Activated CD4-positive, alpha-beta memory T cell treated with anti-CD3 and anti-CD28 coated beads for 36 hours (primary cell): ENCODE measurements around the gene TTC33. TPM values are rescaled to one million over a fixed set of nuclear protein-coding genes. Genes with fewer than 3 reads are reported as not detected.

Source experiments
- CTCF ChIA-PET: fragments of 350-600 bp; sonication (Branson Sonifier 250); formaldehyde crosslinking; loops from one replicate; lab custom pipeline; 2021; ENCODE audit warnings: antibody characterized with exemption, inconsistent platforms; lab: Charles Lee
- POLR2A ChIA-PET: fragments of 350-600 bp; sonication (Branson Sonifier 250); formaldehyde crosslinking; loops from one replicate; lab custom pipeline; 2021; ENCODE audit warnings: antibody characterized with exemption; lab: Charles Lee
- DNase-seq: peaks from one replicate; pipeline ENCODE4 v3.0.0-alpha.2; 2020
- H3K27ac Mint-ChIP-seq: one replicate; pipeline ENCODE4 v1.8.0; 2021; ENCODE audit warnings: mixed read lengths
- H3K27me3 Mint-ChIP-seq: one replicate; pipeline ENCODE4 v1.8.0; 2021; ENCODE audit warnings: mixed read lengths
- H3K36me3 Mint-ChIP-seq: one replicate; pipeline ENCODE4 v1.8.0; 2021; ENCODE audit warnings: mixed read lengths
- H3K4me1 Mint-ChIP-seq: one replicate; pipeline ENCODE4 v1.8.0; 2021; ENCODE audit warnings: low read depth, mixed read lengths
- H3K4me3 Mint-ChIP-seq: one replicate; pipeline ENCODE4 v1.8.0; 2021; ENCODE audit warnings: mild to moderate bottlenecking, mixed read lengths
- H3K9me3 Mint-ChIP-seq: one replicate; pipeline ENCODE4 v1.8.0; 2021; ENCODE audit warnings: mixed read lengths
- intact Hi-C: fragments of 100-400 bp; cut with micrococcal nuclease; formaldehyde crosslinking; loops from one replicate; pipeline ENCODE4 v1.15.1; 2023
- total RNA-seq, 2 experiments: library from RNA; stranded (reverse); gene quantifications; one replicate each; pipeline ENCODE4 v1.2.3, GENCODE V29; 2021

The TTC33 gene
- total RNA-seq, 2 experiments from 2014 or later, result 30.2 to 34.1 TPM

- CTCF ChIA-PET, result interaction anchor here (2.0 kb wide), 1 partner anchor 21 kb away, joined by 5 read pairs; the partner anchor contains the start of gene TTC33
- Mint-ChIP-seq H3K4me1 (peaks cover 33% of the 10 kb centered on the region), H3K4me3 (no peak overlapping the region), H3K36me3 (peaks cover 14% of the 10 kb centered on the region), H3K27ac (peak overlapping the region; percentile 80), H3K27me3 (no peaks in the 10 kb centered on the region), H3K9me3 (no peaks in the 10 kb centered on the region)
- no peak for DNase-seq
- intact Hi-C loops, result loop anchor here (1.0 kb wide), 1 partner anchor 20 kb away; no protein-coding TSS in a partner anchor
- POLR2A ChIA-PET, result interaction anchor here (1.0 kb wide), 2 partner anchors 21 to 99 kb away, joined by 3 read pairs; no protein-coding TSS in a partner anchor
Observed at GRCh38 chr5:40776658-40776977, 20.9 kb upstream of the TTC33 start.

DNA sequence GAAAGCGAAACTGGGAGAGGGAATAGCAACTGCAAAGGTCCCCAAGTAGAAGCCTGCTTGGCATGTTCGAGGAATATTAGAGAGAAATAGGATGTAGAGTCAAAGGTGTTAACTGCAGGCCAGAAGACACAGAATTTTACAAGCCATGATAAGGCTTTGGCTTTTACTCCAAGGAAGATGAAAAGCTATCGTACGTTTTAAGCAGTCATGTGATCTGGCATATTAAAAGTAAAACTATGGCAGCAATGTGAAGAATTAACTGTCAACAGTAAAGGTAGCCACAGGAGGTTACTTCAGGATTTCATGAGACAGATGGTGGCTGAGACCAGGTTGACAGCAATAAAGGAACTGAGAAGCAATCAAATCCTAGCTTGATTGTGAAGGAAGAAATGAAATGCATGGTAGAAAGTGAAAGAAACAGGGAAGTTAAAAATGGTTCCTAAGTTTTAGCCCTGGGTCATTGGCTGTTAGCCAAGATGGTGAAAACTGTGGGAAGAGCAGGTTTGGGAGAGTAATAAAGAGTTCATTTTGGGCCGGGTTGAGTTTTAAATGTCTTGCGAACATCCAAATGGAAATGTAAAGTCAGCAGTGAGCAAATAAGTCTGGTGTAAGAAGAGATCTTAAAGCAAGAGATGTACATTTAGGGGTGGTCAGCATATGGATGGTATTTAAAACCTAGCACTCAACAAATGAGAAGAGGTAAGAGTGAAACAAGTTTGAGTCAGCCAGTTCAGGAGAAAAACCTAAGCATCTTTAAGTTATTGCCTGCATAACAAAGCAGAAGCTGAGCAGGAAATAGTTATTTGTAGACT lies 20.3 kb upstream of the TTC33 start:
- Mint-ChIP-seq H3K4me3 (no peak overlapping the region), H3K36me3 (peaks cover 14% of the 10 kb centered on the region), H3K27me3 (no peaks in the 10 kb centered on the region), H3K27ac (peak overlapping the region; percentile 80), H3K4me1 (peaks cover 29% of the 10 kb centered on the region), H3K9me3 (no peaks in the 10 kb centered on the region)
- POLR2A ChIA-PET, result interaction anchor here (1.0 kb wide), 2 partner anchors 22 to 99 kb away, joined by 3 read pairs; no protein-coding TSS in a partner anchor
- CTCF ChIA-PET, result interaction anchor here (1.2 kb wide), 1 partner anchor 16 kb away, joined by 3 read pairs; no protein-coding TSS in a partner anchor
- intact Hi-C loops, result loop anchor here (1.0 kb wide), 1 partner anchor 20 kb away; no protein-coding TSS in a partner anchor
- no peak for DNase-seq

DNA sequence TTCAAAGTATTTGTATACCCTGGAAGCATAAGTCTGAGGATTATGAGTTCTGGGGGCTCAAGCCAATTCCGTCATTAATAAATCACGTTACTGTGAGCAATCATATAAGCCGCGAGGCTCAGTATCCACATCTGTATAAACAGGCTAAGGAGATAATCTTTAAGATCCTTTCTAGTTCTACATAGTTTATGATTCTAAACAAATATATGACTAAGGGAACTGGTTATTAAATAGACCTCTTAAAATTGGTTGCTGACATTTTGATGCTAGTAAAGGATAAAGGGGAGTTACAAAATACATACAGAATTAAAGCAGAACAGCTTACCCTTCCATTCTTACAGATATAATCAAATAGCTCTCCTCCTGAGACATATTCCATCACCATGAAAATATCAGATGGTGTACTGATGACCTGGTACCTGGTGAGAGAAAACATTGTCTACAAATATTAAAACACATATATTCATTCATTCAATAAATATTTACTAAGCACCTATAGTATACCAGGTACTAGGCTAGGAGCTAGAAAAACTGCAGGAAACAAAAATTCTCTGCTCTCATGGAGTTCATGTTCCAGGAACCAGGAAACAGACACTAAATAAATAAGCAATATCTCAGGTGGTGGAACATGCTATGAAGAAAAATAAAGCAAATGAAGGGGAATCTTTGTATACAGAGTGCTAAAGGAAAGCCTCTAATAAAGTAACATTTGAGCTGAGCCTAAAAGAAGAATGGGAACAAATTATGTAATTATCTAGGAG lies 19.5 kb upstream of the TTC33 start:
- H3K27ac Mint-ChIP-seq, result no peak overlapping the region
- DNase-seq, result no peak
- CTCF ChIA-PET, result interaction anchor here (1.2 kb wide), 1 partner anchor 15 kb away, joined by 3 read pairs; no protein-coding TSS in a partner anchor
- no peak overlapping the region for H3K4me3 Mint-ChIP-seq
- H3K9me3 Mint-ChIP-seq, result no peaks in the 10 kb centered on the region
- H3K36me3 Mint-ChIP-seq, result peaks cover 15% of the 10 kb centered on the region
- POLR2A ChIA-PET, result no interaction called here
- intact Hi-C loops, result no loop called here
- peaks cover 25% of the 10 kb centered on the region for H3K4me1 Mint-ChIP-seq
- no peaks in the 10 kb centered on the region for H3K27me3 Mint-ChIP-seq

DNA sequence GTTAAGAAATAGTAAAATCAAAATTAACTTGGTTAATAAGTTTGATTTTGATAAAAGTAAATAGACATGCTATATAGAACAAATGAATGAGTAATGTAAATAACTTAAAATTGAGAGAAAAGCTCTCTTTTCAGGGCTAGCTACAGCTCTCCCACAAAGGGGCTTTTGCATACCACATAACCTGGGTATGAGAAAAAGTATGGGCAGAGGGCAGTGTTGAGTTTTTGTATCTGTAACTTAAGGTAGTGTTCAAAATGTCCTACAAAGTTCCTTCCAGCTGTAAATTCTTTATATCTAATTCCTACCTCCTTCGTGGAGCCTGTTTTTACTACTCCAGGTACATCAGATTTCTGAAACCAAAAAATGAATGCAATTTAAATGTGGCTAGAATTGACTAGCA lies 18.9 kb upstream of the TTC33 start:
- Mint-ChIP-seq H3K36me3 (peaks cover 15% of the 10 kb centered on the region), H3K4me1 (peaks cover 23% of the 10 kb centered on the region), H3K27ac (no peak overlapping the region), H3K9me3 (no peaks in the 10 kb centered on the region), H3K27me3 (no peaks in the 10 kb centered on the region), H3K4me3 (no peak overlapping the region)
- intact Hi-C loops, result no loop called here
- ChIA-PET POLR2A (no interaction called here), CTCF (no interaction called here)
- DNase-seq, result no peak

GRCh38 chr5:40770764-40771163 lies 15.0 kb upstream of the TTC33 start:
- POLR2A ChIA-PET, result no interaction called here
- Mint-ChIP-seq H3K27me3 (no peaks in the 10 kb centered on the region), H3K9me3 (no peaks in the 10 kb centered on the region)

GRCh38 chr5:40762705-40763104 lies 6.9 kb upstream of the TTC33 start:
- Mint-ChIP-seq H3K36me3 (peaks cover 31% of the 10 kb centered on the region), H3K4me1 (no peaks in the 10 kb centered on the region), H3K27me3 (no peaks in the 10 kb centered on the region), H3K4me3 (no peak overlapping the region), H3K27ac (no peak overlapping the region), H3K9me3 (no peaks in the 10 kb centered on the region)
- intact Hi-C loops, result no loop called here
- CTCF ChIA-PET, result no interaction called here
- DNase-seq, result no peak
- POLR2A ChIA-PET, result no interaction called here

More at GRCh38 chr5:40770764-40771163, 15.0 kb upstream of the TTC33 start:
- intact Hi-C loops, result no loop called here
- Mint-ChIP-seq H3K4me3 (no peak overlapping the region), H3K27ac (no peak overlapping the region), H3K36me3 (peaks cover 19% of the 10 kb centered on the region), H3K4me1 (peaks cover 3% of the 10 kb centered on the region)
- CTCF ChIA-PET, result no interaction called here
- no peak for DNase-seq

DNA sequence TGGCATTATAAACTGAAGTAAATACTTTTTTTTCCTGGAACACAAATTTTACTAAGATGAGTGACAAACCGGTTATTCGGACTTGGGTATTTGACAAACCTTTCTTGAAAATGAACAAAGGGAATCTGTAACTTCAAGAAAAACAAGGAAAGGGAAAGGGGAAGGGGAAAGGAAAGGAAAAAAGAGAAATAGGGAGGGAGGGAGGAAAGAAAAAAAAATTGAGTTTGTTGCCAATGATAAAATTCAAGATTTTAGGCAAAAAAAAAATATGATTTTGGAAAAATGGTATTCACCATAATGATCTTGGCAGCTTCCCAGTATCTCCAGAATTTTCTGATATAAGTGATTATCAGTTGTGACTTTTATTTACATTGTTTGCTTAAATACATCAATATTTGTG lies 1.6 kb upstream of the TTC33 start:
- H3K36me3 Mint-ChIP-seq, result peaks cover 14% of the 10 kb centered on the region
- ChIA-PET POLR2A (interaction anchor here (1.5 kb wide), 1 partner anchor 75 kb away, joined by 4 read pairs; no protein-coding TSS in a partner anchor), CTCF (no interaction called here)
- no peaks in the 10 kb centered on the region for H3K27me3 Mint-ChIP-seq
- intact Hi-C loops, result loop anchor here (5.0 kb wide), 2 partner anchors 350 to 535 kb away; no protein-coding TSS in a partner anchor
- H3K27ac Mint-ChIP-seq, result no peak overlapping the region
- no peak overlapping the region for H3K4me3 Mint-ChIP-seq
- H3K4me1 Mint-ChIP-seq, result peaks cover 1% of the 10 kb centered on the region
- H3K9me3 Mint-ChIP-seq, result no peaks in the 10 kb centered on the region
- no peak for DNase-seq

- POLR2A ChIA-PET, result interaction anchor here (1.3 to 1.7 kb wide), 4 partner anchors 71 to 78 kb away, joined by 3 to 8 read pairs (median 4); no protein-coding TSS in a partner anchor
- Mint-ChIP-seq H3K4me1 (peaks cover 21% of the 10 kb centered on the region), H3K27ac (no peak overlapping the region), H3K27me3 (no peaks in the 10 kb centered on the region), H3K9me3 (no peaks in the 10 kb centered on the region), H3K36me3 (peaks cover 17% of the 10 kb centered on the region), H3K4me3 (no peak overlapping the region)
- CTCF ChIA-PET, result interaction anchor here (0.8 to 1.6 kb wide), 6 partner anchors 43 to 1039 kb away, joined by 3 read pairs; partner anchors contain the start of gene PRKAA1
- intact Hi-C loops, result loop anchor here (1.0 to 5.0 kb wide), 7 partner anchors 43 to 533 kb away; partner anchors contain the start of genes PRKAA1 and RPL37
- peak; percentile 80 for DNase-seq
Observed at GRCh38 chr5:40755093-40755406, 711 bp downstream of the TTC33 start.

DNA sequence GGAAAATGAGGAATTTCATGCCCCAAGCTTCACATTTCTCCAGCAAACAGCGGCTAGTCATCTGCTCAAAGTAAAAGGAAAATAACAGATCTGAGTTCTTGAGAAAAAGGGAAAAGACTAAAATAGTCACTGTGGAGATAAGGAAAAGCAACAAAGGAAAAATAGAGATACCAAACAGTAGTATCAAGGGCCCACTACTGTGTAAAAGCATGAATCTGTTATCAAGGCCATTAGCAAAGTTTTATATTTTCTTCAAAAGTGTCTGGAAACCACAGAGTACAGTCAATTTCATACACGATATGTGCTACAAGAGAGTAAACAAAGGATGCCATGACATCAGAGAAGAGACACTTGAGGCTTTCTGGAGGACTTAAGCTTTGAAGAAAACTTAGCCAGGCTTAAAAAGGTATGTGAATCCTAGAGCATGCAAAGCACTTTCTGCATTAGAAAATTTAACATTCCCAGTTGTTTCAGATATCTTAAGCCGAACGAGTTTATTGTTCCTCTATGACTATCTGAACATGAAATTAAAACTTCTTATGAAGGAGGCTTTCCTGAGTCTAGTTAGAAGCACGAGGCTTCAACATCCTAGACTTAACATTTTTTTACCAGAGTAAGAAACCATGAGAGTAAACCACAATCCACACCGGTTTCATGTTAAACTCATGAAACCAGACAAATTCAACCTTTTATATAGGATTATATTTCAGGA lies 1.2 kb downstream of the TTC33 start:
- DNase-seq, result no peak
- CTCF ChIA-PET, result interaction anchor here (0.8 to 1.4 kb wide), 5 partner anchors 44 to 806 kb away, joined by 3 to 8 read pairs (median 3); partner anchors contain the start of gene PRKAA1
- no peak overlapping the region for H3K27ac Mint-ChIP-seq

GRCh38 chr5:40746703-40747102 lies 9.1 kb downstream of the TTC33 start:
- CTCF ChIA-PET, result interaction anchor here (1.4 kb wide), 1 partner anchor 798 kb away, joined by 5 read pairs; no protein-coding TSS in a partner anchor
- Mint-ChIP-seq H3K9me3 (no peaks in the 10 kb centered on the region), H3K27me3 (no peaks in the 10 kb centered on the region), H3K4me1 (peaks cover 36% of the 10 kb centered on the region), H3K36me3 (peaks cover 26% of the 10 kb centered on the region), H3K27ac (no peak overlapping the region), H3K4me3 (no peak overlapping the region)
- POLR2A ChIA-PET, result interaction anchor here (0.6 kb wide), 1 partner anchor 86 kb away, joined by 3 read pairs; no protein-coding TSS in a partner anchor
- intact Hi-C loops, result no loop called here
- no peak for DNase-seq

More for the DNA sequence above, 1.2 kb downstream of the TTC33 start:
- intact Hi-C loops, result loop anchor here (1.0 to 5.0 kb wide), 7 partner anchors 44 to 532 kb away; partner anchors contain the start of genes PRKAA1 and RPL37
- Mint-ChIP-seq H3K4me3 (no peak overlapping the region), H3K4me1 (peaks cover 22% of the 10 kb centered on the region), H3K27me3 (no peaks in the 10 kb centered on the region), H3K36me3 (peaks cover 17% of the 10 kb centered on the region), H3K9me3 (no peaks in the 10 kb centered on the region)
- POLR2A ChIA-PET, result interaction anchor here (1.3 to 1.7 kb wide), 4 partner anchors 71 to 78 kb away, joined by 3 to 8 read pairs (median 4); no protein-coding TSS in a partner anchor

- H3K27me3 Mint-ChIP-seq, result no peaks in the 10 kb centered on the region
- POLR2A ChIA-PET, result no interaction called here
- DNase-seq, result no peak
- no peak overlapping the region for H3K27ac Mint-ChIP-seq
- peaks cover 17% of the 10 kb centered on the region for H3K4me1 Mint-ChIP-seq
- intact Hi-C loops, result no loop called here
- H3K36me3 Mint-ChIP-seq, result peaks cover 39% of the 10 kb centered on the region
- CTCF ChIA-PET, result interaction anchor here (0.6 to 1.4 kb wide), 3 partner anchors 135 to 795 kb away, joined by 3 read pairs; no protein-coding TSS in a partner anchor
- no peak overlapping the region for H3K4me3 Mint-ChIP-seq
- peaks cover 19% of the 10 kb centered on the region for H3K9me3 Mint-ChIP-seq
Observed at GRCh38 chr5:40743771-40744170, 12.0 kb downstream of the TTC33 start.
